ENCODE results near the gene RALGAPA1.
"Not testable (repeated sequence)": the region's sequence is repeated elsewhere in the genome, so short reads cannot be mapped to it uniquely, and the experiment has no call there.

Gene RALGAPA1

GRCh38 chr14:35827678-35828472 lies 18.8 kb upstream of the RALGAPA1 start:
- no peak overlapping the region for H3K4me3 ChIP-seq (replicated peaks; ENCODE audit: low read depth, low read length)

DNA sequence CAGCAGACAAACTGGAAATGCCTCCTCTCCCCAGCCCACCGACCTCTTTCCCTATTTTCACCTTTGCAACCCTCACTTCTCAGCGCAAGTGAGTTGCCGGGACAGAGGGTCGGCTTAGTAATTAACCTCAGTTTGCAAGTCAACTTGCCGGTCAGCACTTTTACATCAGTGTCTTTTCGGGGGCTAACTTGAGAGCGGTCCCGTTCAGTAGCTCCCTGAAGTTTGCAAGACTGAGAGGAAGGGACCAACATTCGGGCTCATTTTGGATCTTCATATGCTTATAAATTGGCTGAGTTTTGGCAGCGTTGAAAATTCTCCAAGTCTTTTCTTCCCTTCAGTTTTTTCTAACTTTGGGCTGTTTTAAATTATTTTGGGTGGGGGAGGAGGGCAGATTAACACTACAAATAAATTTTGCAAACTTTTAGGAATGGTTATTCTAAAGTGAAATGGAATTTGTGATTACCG lies 17.9 kb upstream of the RALGAPA1 start:
- DNase-seq (ENCODE audit: low read depth): no peak
- H3K4me3 ChIP-seq (replicated peaks; ENCODE audit: low read depth, low read length): peak overlapping the region; percentile 79
- no peak for TF ChIP-seq CTCF (IDR thresholded peaks at IDR 0.05; ENCODE audit: low read length, missing control alignments)

More at GRCh38 chr14:35827678-35828472, 18.8 kb upstream of the RALGAPA1 start:
- DNase-seq (ENCODE audit: low read depth): no peak
- TF ChIP-seq CTCF (IDR thresholded peaks at IDR 0.05; ENCODE audit: low read length, missing control alignments): no peak

GRCh38 chr14:35826218-35826951 lies 17.3 kb upstream of the RALGAPA1 start, which contains the start of gene BRMS1L:
TSS of gene BRMS1L (plus strand) at chr14:35826338. CDS start at chr14:35826517, 179 bp downstream.
- TF ChIP-seq CTCF (IDR thresholded peaks at IDR 0.05; ENCODE audit: low read length, missing control alignments): no peak
- peak; percentile 99 for DNase-seq (ENCODE audit: low read depth)
- peak within 1 kb of the TSS; percentile 79 for H3K4me3 ChIP-seq (replicated peaks; ENCODE audit: low read depth, low read length)

GRCh38 chr14:35825968-35826217 lies 16.8 kb upstream of the RALGAPA1 start:
- no peak for TF ChIP-seq CTCF (IDR thresholded peaks at IDR 0.05; ENCODE audit: low read length, missing control alignments)
- peak overlapping the region; percentile 79 for H3K4me3 ChIP-seq (replicated peaks; ENCODE audit: low read depth, low read length)
- DNase-seq (ENCODE audit: low read depth): no peak

GRCh38 chr14:35824446-35825165 lies 15.5 kb upstream of the RALGAPA1 start:
- not testable (repeated sequence) for DNase-seq (ENCODE audit: low read depth); H3K4me3 ChIP-seq (replicated peaks; ENCODE audit: low read depth, low read length)

DNA sequence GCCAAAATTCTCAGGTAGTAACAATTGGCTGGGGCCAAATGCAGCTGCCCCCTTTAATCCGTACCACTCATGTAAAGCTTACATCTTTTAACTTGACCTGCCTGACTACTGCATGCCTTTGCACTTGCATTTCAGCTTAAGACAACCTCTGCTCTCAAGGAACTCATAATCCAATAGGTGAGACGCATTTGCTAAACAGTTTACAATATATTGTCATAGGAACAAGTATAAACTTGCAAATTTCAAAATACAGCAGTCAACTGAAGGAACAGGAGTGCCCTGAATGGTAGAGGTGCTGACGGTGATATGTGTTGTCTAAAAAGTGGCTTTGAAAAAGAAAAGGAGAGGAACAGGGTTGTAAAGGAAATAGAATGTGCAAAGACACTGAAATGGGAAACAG lies 13.4 kb upstream of the RALGAPA1 start:
- H3K4me3 ChIP-seq (replicated peaks; ENCODE audit: low read depth, low read length): no peak overlapping the region
- no peak for TF ChIP-seq CTCF (IDR thresholded peaks at IDR 0.05; ENCODE audit: low read length, missing control alignments)
- DNase-seq (ENCODE audit: low read depth): no peak
